UCSD-AML1 (cell line): ENCODE measurements around the gene LRP1B.

Experiments
- DNase-seq: peaks from one replicate; lab custom pipeline; 2025; ENCODE audit not compliant: unreplicated experiment; lab: John Stamatoyannopoulos, UW

The LRP1B gene

DNA sequence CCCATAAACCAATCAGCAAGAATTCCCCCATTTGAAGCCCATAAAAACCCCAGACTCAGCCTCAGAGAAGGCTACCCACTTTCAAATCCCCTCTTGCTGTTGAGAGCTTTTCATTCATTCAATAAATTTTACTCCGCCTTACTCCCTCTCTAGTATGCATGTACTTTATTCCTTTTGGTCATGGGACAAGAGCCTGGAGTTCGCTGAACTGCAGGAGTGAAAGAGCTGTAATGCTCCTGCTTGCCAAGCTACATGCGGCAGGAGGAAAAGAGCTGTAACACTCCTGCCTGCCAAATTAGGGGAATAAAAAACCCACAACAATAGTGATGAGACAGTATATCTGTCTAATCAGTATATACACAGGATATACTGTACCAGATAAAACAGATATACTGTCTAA is 1261.7 kb downstream of the LRP1B start:
- DNase-seq = no peak

DNA sequence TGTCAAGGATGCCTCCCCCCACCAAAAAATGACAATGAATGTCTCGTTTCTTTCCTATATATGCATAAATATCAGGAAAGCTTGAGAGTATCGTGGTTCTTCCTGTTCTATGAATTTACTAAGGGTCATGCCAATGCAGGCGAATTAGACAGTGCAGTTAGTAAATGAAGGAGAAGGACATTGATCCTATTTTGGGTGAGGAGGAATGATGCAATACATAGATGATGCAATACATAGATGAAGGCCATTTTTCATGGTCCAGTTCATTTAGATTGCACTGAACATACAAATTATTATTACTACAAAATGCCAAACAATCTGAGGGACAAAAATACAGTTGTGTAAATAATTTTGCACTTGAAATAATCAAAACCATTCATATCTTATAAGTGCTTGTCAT is 1265.0 kb downstream of the LRP1B start:
- no peak for DNase-seq

DNA sequence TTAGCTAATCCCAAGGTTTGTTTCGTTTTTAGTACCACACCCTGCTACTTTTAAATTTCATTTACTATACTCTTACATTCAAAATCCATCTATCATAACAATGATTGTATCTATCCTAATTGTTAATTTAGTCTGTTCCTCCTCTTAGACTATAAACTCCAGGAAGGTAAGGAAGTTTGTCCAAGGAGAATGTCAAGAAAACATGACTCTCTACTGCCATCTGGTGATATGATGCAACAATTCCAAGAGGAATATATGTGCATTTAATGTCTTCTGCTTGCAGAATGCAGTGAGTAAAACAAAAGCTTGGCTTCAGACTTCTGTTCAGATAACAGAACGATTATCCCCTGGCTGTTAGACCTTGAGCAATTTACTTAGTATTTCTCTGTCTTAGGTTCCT is 1267.1 kb downstream of the LRP1B start:
- DNase-seq = no peak

DNA sequence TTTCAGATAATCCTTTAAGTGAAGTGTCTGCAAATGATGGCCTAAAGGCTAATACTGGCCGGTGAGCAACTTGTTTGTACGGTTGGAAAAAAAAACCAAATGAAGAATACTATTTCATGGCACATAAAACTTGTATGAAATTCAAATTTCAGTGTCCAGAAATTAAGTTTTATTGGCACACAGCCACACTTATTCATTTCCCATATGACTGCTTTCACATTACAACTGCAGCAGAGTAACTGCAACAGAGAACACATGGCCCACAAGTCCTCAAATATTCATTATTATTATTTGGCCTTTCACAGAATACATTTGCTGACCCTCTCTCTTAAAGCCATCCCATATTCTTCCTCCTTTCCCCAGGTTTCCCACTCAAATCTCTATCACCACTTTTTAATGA is 1268.6 kb downstream of the LRP1B start:
- DNase-seq = no peak

DNA sequence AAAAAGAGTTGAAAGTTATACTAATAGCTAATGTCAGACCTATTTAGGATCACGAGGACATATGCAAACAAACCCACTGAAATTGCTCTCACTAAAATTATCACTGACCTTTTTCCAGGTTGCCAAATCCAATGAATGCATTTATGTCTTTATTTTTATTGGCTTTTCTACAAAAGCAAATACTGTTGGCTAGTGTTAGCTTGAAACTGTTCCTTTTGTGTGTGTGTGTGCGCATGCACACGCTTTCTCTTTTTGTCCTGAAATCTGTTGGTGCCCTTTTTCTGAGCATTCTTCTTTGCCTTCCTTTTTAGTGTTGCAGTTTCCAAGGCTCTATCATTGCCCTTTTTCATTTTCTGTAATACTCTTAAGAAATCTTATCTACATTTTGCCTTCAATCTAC is 1269.2 kb downstream of the LRP1B start:
- DNase-seq = no peak

DNA sequence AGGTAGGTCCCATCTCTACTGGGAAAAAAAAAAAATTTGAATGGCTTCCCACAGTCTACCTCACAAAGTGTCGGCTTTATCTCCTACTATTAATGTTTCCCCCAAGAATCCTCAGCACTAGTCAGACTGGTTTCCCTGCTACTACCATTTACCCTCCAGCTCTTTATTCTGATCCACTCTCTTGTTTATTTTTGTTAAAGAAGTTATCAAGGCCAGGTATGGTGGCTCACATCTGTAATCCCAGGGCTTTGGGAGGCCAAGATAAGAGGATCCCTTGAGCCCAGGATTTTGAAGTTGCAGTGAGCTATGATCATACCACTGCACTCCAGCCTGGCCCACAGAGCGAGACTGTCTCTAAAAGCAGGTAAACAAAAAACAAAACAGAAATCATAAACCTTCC is 1275.3 kb downstream of the LRP1B start:
- no peak for DNase-seq

DNA sequence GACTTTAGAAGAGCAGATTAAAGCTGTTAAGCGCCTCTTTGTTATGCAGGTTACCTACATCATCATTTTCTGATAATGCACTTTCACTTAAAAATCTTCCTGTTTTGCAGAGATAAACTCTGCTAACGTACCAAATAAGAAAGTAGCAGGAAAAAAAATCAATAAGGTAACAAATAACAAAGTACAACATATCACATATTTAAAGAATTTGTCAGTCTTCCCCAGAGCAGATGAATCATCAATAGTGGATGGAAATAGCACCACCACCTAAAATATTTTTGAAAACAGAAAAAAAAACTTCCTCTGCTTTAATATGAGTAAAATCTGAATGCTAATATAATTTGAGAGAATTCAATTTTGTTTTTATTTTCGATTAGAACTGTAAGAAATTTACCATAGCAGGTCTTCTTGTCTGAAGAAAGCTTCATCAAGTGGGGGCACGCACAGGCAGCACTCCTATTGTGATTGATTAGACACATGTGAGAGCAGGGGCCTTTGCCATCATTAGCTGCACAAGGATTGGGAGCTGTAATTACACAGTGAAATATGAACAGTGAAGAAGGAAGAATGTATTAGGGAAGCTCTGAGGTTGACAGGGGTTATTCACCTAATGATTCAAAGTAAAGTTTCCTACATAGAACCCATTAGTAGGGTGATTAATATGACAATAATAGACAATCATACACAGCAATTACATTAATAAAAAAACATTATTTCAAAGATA is 1279.4 kb downstream of the LRP1B start:
- no peak for DNase-seq

DNA sequence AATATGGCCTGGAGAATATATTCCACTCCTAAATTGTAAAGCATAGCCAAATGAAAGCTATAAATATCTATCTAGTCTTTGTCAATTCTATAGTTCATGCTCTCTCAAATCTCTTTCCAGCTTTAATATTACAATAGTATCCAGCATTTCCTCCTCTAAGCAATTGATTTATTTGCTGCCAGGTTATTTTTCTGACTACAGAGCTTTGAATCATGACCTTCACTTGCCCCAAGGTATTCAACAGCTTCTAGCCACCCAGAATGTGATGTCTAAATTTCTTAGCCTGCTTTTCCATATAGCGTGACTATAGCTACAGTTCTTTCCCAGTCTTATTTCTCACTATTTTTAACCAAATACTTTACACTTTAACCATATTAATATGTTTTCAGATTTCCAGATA is 1287.6 kb downstream of the LRP1B start:
- no peak for DNase-seq

DNA sequence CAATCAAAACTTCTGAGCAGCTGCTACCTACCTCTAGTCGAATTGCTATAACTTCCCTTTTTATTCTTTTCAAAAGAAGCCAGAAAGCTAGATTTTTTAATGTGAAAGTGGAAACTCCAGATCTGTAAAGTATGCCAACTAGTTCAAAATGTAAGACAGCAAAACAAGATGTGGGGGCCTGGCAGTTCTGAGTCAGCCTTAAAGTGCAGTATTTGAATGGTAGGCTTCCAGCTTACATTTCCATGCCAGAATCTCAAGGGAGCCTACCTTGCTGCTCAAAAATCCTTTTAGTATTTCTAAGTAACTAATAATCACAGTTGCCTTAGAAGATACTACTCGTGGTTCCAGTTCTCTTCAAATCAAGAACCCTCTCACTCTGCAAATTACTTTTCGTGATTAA is 1288.7 kb downstream of the LRP1B start:
- no peak for DNase-seq

DNA sequence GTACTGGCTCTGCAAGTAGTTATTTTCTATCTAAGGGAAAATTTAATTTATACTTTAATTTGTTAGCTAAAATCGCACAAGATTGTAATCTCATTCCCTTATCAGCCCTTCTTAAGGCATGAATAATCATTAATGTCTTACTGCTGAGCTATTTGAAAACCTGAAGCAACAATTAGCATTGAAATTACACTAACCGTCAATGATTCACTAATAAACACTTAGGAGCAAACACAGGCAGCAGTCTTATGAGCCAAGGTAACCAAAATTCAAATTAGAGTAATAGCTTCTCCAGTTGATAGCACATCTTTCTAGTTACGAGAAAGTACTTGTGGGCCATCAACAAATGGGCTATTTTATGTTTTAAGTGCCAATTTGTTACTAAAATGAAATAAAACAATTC is 1289.7 kb downstream of the LRP1B start:
- no peak for DNase-seq

DNA sequence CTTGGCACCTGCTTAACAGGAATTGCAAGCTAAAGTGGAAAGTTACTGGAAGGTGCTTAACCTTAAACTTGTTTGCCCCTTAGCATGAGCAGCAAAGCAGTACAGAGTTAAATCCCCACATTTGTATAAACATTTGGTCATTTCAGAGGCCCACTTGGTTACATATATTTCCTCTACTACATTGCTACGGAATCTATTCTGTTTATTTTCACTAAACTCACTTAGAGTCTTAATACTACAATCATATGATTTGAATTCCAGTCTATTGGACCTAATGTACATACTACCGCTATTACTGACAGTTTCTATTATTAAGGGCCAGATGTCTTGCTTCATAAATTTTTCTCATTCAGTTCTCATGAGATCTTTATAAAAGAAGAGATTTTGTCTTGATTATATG is 1294.0 kb downstream of the LRP1B start:
- DNase-seq = no peak

DNA sequence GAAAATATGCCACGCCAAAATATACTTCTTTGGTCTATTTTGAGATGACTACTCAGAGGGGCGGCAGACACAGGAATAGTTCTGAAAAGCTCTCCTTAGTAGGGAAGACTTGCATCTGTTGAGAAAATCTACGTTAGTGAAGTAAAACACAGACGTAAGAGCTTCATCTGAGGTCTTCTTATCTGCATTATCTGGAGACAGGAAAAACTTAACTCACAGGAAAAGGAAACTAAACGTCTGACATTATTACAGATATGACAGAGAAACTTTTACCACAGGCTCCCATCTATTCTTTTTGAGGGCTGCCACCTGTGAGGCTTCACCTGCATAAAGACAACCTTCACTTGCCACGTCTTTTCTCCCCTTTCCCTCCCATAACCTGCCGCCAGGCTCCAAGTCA is 1295.7 kb downstream of the LRP1B start:
- no peak for DNase-seq

DNA sequence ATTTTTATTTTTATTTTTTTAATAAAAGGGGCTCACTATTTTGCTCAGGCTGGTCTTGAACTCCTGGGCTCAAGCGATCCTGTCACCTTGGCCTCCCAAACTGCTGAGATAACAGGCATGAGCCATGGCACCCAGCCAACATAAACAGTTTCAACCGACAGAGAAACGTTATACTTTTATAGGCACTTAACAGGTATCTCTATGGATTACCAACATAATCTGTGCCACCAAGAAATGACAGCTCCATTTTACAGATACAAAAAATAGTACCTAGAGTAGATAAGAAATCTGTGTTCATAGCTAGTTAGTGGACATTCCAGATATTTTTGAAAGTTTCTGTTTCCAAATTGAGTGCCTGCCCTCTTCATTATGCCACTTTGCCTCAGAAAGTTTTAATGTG is 1316.7 kb downstream of the LRP1B start:
- no peak for DNase-seq

DNA sequence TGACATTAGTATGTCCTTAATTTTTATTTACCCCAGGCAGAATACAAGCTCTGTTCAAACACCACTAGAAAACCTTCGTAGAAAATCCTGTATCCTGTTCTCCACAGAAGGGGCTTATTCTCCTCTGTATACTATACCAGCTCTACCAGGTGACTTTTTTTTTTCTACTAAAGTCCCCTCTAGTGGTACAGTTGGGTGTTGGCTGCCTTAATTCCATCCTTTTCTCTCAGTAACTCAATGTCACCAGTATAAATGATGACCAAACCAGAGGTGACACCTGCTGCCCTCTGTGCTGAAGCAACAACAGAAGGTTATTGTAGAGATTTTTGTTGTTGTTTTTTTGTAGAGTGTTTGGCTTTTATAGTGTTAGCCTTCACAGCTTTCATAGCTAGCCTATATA is 1322.0 kb downstream of the LRP1B start:
- no peak for DNase-seq

DNA sequence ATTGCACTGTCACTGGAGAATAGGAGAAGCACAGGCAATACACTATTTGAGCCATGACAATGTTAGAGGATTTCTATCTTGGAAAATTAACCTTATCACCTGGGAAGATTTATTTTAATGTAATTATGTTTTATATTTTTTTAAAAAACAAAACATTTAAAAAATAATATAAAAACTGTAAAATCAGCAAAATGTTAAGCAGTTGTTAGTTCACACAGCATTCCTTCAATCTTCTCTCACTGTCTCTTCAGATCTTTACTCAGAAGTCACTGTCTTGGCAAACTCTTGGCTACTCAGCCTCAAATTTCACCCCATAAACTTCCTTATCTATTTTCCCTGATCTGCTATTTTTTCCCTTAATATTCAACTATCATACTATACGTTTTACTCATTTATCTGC is 1322.6 kb downstream of the LRP1B start:
- no peak for DNase-seq

DNA sequence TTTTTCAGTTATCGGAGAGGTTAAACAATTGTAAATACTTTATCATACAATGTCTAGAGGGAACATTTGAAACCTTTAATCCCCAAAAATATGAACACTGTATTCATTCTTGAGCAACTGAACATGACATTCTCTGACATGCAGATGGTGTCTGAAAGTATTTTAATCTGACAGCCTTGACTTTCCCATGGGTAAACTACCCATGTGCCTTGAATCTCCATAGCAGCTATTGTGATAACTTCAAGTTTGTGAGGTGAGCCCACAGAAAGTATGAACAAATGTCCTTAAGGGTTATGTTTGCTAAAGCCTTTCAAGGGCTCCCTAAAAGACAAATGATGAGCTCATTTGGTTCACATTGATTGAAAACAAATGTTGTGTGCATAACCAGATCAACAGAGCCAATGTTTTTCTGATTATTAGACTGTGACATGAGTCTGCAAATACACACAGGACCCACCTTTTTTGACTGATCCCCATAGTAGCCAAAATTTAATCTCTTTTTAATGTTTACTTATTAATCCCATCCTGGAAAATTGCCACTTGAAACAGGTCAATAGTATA is 1326.0 kb downstream of the LRP1B start:
- DNase-seq = no peak

DNA sequence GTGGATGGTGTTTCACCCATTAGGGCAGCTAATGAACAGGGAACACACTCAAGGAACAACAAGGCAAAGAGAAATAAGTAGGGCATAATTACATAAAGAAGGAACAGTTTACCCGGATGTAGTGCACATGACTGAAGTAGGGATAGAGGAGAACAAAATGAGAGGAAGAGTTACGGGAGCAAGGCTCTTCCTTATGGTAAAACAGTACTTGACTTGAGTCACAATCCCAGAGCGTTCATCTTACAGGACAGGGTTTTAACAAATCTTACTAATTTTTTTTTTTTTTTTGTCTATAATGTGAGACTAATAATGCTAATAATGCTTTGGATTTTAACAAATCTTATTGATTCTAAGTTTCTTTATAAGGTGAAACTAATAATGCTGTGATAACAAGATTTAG is 1329.5 kb downstream of the LRP1B start:
- no peak for DNase-seq

DNA sequence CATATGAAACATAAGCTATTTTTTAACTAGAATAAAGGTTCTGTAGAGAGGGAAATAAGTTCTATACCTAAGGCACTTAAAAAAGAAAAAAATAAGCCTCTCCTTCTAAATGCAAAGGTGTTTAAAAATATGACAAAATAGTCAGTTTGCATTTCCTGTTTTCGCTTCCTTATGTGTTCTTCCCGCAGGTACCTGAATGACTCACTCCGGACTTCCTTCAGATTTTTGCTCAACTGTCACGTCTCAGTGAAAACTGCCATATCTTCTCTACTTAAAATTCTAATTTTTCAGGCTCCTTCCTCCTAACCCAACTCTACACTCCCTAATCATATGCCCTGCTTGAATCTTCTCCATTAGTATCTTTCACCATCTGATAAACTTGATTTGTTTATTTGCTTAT is 1333.1 kb downstream of the LRP1B start:
- DNase-seq = no peak

DNA sequence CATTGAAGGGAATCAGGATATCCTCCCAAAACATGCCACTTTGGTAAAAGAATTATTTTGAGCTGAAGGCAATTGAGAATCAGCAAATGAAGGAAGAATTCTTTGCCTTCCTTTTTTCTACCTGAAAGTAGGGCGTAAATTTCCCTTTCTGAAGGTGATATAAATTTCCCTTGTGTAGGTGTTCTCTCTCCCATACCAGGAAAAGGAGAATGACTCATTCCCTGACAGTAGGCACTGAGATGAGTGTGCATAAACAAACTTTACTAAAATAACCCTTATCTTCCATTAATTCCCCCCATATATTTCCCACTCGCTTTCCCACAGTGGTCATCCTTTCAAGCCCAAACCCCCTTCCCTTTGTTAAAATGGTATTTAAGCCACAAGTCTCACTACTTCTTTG is 1339.0 kb downstream of the LRP1B start:
- no peak for DNase-seq

DNA sequence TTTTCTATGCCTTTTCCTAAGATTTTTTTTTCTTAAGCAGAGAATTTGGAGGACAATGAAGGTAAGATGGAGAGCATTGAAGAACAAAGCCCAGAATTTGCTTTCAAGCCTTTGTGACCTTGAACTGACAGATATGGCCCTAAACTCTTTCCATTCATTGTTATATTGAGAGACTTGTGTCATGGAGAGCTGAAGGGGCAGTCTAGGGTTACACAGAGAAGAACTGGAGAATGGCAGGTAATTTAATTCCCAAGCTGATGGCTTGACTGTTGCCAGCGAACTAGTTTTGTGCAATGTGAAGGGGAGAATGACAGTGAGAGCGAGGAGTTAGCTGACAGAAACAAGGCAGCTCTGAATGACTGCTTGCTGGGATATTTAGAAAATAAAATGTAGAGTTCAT is 1344.2 kb downstream of the LRP1B start:
- no peak for DNase-seq

DNA sequence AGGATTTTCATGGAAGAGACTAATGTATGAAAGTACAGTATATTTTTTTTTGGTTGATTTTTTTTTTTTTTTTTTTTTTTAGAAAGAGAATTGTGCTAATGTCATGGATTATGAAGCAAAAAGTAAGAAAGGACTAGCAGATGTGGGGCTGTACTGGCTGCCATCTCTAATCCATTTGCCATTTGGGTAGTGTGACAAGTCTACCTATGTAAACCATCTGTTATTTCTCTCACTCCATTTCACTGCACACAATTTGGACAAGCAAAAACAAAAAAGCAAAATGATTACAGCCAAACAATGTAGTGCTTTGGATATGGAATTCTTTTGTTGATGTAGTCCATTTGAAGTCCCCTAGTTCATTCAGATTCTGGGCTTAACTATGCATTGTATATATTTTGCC is 1355.4 kb downstream of the LRP1B start:
- no peak for DNase-seq

DNA sequence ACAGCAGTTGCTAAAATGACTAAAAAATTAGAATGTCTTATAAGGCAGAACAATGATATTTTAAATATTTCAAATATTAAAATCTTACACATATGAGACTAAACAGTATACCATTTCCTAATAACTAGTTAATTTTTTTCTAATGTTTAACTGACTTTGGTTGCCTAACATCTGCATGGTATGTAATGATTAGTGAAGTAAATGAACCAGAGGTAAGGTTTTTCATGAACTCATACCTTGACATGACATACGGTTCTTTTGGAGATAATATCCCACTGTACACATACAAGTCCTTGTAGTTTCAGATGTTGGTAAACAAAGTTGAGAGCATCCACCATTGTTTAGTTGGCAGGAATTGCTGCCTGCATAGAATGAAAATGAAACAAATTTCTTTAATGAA is 1360.2 kb downstream of the LRP1B start:
- no peak for DNase-seq

DNA sequence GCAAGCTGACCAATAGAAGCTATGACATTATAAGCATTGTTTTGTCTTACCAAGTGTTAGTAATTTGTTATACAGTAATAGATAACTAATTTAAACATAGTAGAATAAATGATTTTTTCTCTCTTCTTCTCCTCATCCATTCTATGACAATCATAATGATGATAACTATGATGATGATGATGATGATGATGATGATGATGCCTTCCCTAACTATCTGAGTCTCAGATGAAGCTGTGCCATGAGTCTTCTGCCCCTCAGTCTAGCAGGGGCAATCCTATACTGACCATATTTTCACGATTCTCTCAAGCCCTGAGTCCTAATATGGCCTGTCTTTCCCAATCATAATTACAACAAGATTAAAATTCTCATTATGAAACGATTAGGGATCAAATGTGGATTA is 1369.0 kb downstream of the LRP1B start:
- DNase-seq = no peak
